HCT116 (cell line): Measurements from ENCODE around the gene NAB2.

Experiments used
- POLR2A ChIP-seq: IDR thresholded peaks from 2 replicates; pipeline ENCODE4 v1.7.0; 2011; ENCODE audit warnings: borderline replicate concordance; ENCODE audit not compliant: insufficient read depth, insufficient read length; ENCODE audit errors: extremely low read depth
- SRF ChIP-seq: IDR thresholded peaks from 2 replicates; pipeline ENCODE4 v1.6.1; 2012; ENCODE audit warnings: low read depth
- YY1 ChIP-seq: IDR thresholded peaks from 2 replicates; pipeline ENCODE4 v1.6.1; 2011; ENCODE audit warnings: low read length, low read depth, moderate library complexity, mild to moderate bottlenecking; ENCODE audit not compliant: insufficient replicate concordance; ENCODE audit errors: extremely low read depth
- TF ChIP-seq, protein P1 (sequence below), 3 experiments: fragments of 200-600 bp in 1 of 3; sonication (generic) in 1 of 3; IDR thresholded peaks in 2 of 3; conservative IDR thresholded peaks in 1 of 3; 2 replicates each; pipeline ENCODE4 v1.5.1; 2012 to 2017; ENCODE audit warnings: low read depth in 2 of 3, low read length in 2 of 3, antibody characterized with exemption in 1 of 3, borderline replicate concordance in 1 of 3, control low read depth in 1 of 3, mild to moderate bottlenecking in 1 of 3, mixed read lengths in 1 of 3, mixed run types in 1 of 3, moderate library complexity in 1 of 3; ENCODE audit not compliant: insufficient read depth in 1 of 3
- TF ChIP-seq, protein P2 (sequence below): IDR thresholded peaks from 2 replicates; pipeline ENCODE4 v1.6.1; 2012
- TF ChIP-seq, protein P3 (sequence below): IDR thresholded peaks from 2 replicates; pipeline ENCODE4 v1.6.1; 2012; ENCODE audit warnings: low read depth

DNA sequence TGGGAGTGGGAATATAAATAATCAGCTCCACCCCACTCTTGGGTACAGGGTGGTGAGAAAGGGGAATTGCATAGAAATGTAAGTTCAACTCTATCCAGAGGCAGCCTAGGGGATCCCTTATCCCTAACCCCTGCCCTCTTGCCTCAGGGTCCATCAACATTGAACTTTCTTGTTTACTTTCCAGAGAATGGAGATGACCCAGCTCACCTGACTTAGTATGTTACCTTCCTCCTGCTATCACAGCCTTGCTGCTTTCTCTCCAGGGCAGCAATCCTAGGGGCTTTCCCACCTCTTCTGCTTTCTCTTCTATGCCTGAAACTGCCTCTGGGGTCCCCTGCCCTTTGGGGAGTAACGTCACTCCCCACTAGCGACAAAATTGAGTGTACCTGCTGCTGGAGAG lies 42.0 kb downstream of the NAB2 start:
- TF ChIP-seq POLR2A (no peak), YY1 (no peak), SRF (no peak)
- TF ChIP-seq, protein P1, sequence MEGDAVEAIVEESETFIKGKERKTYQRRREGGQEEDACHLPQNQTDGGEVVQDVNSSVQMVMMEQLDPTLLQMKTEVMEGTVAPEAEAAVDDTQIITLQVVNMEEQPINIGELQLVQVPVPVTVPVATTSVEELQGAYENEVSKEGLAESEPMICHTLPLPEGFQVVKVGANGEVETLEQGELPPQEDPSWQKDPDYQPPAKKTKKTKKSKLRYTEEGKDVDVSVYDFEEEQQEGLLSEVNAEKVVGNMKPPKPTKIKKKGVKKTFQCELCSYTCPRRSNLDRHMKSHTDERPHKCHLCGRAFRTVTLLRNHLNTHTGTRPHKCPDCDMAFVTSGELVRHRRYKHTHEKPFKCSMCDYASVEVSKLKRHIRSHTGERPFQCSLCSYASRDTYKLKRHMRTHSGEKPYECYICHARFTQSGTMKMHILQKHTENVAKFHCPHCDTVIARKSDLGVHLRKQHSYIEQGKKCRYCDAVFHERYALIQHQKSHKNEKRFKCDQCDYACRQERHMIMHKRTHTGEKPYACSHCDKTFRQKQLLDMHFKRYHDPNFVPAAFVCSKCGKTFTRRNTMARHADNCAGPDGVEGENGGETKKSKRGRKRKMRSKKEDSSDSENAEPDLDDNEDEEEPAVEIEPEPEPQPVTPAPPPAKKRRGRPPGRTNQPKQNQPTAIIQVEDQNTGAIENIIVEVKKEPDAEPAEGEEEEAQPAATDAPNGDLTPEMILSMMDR (IDR thresholded peaks at IDR 0.05 in 2 of 3, conservative IDR thresholded peaks at IDR 0.05 in 1 of 3; ENCODE audit: borderline replicate concordance in 1 of 3, insufficient read depth in 1 of 3, low read depth in 2 of 3, low read length in 2 of 3), result no peak
- TF ChIP-seq, protein P2, sequence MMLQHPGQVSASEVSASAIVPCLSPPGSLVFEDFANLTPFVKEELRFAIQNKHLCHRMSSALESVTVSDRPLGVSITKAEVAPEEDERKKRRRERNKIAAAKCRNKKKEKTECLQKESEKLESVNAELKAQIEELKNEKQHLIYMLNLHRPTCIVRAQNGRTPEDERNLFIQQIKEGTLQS, result no peak
- TF ChIP-seq, protein P3, sequence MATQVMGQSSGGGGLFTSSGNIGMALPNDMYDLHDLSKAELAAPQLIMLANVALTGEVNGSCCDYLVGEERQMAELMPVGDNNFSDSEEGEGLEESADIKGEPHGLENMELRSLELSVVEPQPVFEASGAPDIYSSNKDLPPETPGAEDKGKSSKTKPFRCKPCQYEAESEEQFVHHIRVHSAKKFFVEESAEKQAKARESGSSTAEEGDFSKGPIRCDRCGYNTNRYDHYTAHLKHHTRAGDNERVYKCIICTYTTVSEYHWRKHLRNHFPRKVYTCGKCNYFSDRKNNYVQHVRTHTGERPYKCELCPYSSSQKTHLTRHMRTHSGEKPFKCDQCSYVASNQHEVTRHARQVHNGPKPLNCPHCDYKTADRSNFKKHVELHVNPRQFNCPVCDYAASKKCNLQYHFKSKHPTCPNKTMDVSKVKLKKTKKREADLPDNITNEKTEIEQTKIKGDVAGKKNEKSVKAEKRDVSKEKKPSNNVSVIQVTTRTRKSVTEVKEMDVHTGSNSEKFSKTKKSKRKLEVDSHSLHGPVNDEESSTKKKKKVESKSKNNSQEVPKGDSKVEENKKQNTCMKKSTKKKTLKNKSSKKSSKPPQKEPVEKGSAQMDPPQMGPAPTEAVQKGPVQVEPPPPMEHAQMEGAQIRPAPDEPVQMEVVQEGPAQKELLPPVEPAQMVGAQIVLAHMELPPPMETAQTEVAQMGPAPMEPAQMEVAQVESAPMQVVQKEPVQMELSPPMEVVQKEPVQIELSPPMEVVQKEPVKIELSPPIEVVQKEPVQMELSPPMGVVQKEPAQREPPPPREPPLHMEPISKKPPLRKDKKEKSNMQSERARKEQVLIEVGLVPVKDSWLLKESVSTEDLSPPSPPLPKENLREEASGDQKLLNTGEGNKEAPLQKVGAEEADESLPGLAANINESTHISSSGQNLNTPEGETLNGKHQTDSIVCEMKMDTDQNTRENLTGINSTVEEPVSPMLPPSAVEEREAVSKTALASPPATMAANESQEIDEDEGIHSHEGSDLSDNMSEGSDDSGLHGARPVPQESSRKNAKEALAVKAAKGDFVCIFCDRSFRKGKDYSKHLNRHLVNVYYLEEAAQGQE, result no peak
